Loucy (cell line): ENCODE results near the gene RTEL1.

ENCODE experiments used
- CTCF ChIP-seq: fragments of 200-600 bp; sonication (generic); conservative IDR thresholded peaks from 2 replicates; pipeline ENCODE4 v1.5.1; 2014; ENCODE audit warnings: mild to moderate bottlenecking, antibody characterized with exemption, low read length
- EZH2phosphoT487 ChIP-seq: fragments of 200-600 bp; IDR thresholded peaks from 2 replicates; pipeline ENCODE4 v1.6.1; 2018; ENCODE audit warnings: antibody characterized with exemption, mild to moderate bottlenecking, moderate library complexity, borderline replicate concordance

GRCh38 chr20:63744574-63745423 lies 86.7 kb downstream of the RTEL1 start:
- TF ChIP-seq CTCF = no peak
- no peak for TF ChIP-seq EZH2phosphoT487
